Testis (tissue), 3 donors: ENCODE data around the gene SRPRA. TPM values are rescaled to one million over a fixed set of nuclear protein-coding genes. Genes with fewer than 3 reads are reported as not detected.

Source experiments
- DNase-seq: peaks from one replicate; pipeline ENCODE4 v3.0.0-alpha.2; 2019
- H3K27ac ChIP-seq, 2 donors: fragments of 200-600 bp; sonication (generic); one replicate each; pipeline ENCODE4 v1.5.1; 2019
- H3K27me3 ChIP-seq: fragments of 200-600 bp; sonication (generic); one replicate; pipeline ENCODE4 v1.5.1; 2019
- H3K36me3 ChIP-seq: fragments of 200-600 bp; sonication (generic); one replicate; pipeline ENCODE4 v1.5.1; 2017; ENCODE audit warnings: low read depth; ENCODE audit errors: missing control alignments
- H3K4me1 ChIP-seq: fragments of 200-600 bp; sonication (generic); one replicate; pipeline ENCODE4 v1.5.1; 2019
- H3K4me3 ChIP-seq, 2 donors: fragments of 200-600 bp; sonication (generic); one replicate each; pipeline ENCODE4 v1.5.1; 2017 to 2019
- H3K9me3 ChIP-seq: fragments of 200-600 bp; sonication (generic); one replicate; pipeline ENCODE4 v1.5.1; 2017
- POLR2A ChIP-seq: fragments of 450-650 bp; IDR thresholded peaks from one replicate; pipeline ENCODE4 v1.6.1; 2017; ENCODE audit warnings: antibody characterized with exemption, mild to moderate bottlenecking, moderate library complexity
- WGBS, 2 donors: methylation state at CpG; one replicate each; pipeline ENCODE4 v1.1.5; 2018; 5-methylcytosine and 5-hydroxymethylcytosine counted together
- intact Hi-C: fragments of 100-400 bp; cut with DNase I; formaldehyde crosslinking; loops from one replicate; pipeline ENCODE4 v1.15.1; 2023; ENCODE audit warnings: low total_unique reads
- polyA plus RNA-seq: library from polyadenylated mRNA; stranded (reverse); fragments of 350-450 nt; fragmentation: Illumina TruSeq; extraction: RNeasy Lipid Tissue Mini Kit (QIAGEN cat#74804); gene quantifications from one replicate; pipeline ENCODE4 v1.2.3, GENCODE V29; 2014; ENCODE audit warnings: low read depth, low replicate concordance; ENCODE audit not compliant: insufficient read depth
- total RNA-seq, 2 donors: library from RNA; depleted of rRNA; stranded (reverse); fragments of >200 nt; gene quantifications; one replicate each; pipeline ENCODE4 v1.2.3, GENCODE V29; 2016
- TF ChIP-seq, protein P1 (sequence below), 3 experiments: fragments of 450-650 bp in 2 of 3; fragments of 200-600 bp in 1 of 3; sonication (generic) in 1 of 3; IDR thresholded peaks; one replicate each; pipeline ENCODE4 v1.5.1; 2016 to 2019; ENCODE audit warnings: antibody characterized with exemption in 3 of 3, mild to moderate bottlenecking in 2 of 3, moderate library complexity in 1 of 3

The SRPRA gene
- total and polyA plus RNA-seq, 3 donors from 2014 or later = 88.4 to 122 (median 105) TPM

DNA sequence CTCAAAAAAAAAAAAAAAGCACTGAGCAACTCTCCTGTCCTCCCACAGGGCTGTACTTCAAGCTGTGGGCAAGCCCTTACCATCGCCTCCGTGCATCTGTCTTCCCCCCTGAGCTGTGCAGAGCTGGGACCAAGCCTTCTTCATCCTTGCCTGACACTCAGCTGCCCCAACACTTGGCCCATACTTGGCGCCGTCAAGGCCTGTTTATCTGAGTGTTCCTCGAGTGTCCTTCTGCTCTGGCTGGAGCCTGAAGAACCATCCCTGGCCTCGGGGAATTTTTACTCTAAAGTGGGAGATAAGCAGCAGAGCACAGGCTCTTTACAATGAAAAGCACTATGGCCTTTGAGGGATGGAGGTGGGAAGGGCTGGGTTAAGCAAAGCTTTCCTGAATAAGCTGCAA lies 12.6 kb upstream of the SRPRA start:
- intact Hi-C loops = no loop called here
- Histone ChIP-seq H3K27me3 (no peaks in the 10 kb centered on the region), H3K27ac (no peak overlapping the region), H3K36me3 (no peaks in the 10 kb centered on the region), H3K9me3 (no peaks in the 10 kb centered on the region), H3K4me1 (peaks cover 7% of the 10 kb centered on the region), H3K4me3 (no peak overlapping the region)
- TF ChIP-seq, protein P1, sequence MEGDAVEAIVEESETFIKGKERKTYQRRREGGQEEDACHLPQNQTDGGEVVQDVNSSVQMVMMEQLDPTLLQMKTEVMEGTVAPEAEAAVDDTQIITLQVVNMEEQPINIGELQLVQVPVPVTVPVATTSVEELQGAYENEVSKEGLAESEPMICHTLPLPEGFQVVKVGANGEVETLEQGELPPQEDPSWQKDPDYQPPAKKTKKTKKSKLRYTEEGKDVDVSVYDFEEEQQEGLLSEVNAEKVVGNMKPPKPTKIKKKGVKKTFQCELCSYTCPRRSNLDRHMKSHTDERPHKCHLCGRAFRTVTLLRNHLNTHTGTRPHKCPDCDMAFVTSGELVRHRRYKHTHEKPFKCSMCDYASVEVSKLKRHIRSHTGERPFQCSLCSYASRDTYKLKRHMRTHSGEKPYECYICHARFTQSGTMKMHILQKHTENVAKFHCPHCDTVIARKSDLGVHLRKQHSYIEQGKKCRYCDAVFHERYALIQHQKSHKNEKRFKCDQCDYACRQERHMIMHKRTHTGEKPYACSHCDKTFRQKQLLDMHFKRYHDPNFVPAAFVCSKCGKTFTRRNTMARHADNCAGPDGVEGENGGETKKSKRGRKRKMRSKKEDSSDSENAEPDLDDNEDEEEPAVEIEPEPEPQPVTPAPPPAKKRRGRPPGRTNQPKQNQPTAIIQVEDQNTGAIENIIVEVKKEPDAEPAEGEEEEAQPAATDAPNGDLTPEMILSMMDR (IDR thresholded peaks at IDR 0.05) = no peak
- no peak for TF ChIP-seq POLR2A
- 40 to 60% methylated on average over 6 of the region's 6 CpGs for WGBS, 2 donors
- no peak for DNase-seq

DNA sequence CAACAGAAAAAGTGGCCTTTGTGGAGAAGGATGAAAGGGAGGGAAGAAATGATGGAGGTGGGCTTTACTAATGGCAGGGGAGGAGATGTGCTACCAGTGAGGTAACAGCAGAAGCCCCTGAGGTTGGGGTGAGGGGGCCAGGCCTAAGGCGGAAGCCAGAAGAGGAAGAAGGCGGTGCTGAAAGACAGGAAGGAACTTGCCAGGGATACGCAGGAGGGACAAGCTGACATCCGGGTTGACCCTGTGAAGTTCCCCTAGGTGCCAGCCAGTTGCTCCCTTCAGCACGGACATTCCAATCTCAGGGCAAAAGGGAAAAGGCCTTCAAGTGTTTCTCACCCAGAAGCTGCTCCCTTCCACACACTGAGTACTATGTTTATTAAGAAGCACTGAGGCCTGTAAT lies 11.9 kb upstream of the SRPRA start:
- Histone ChIP-seq H3K4me3 (no peak overlapping the region), H3K36me3 (no peaks in the 10 kb centered on the region), H3K4me1 (peaks cover 7% of the 10 kb centered on the region), H3K9me3 (no peaks in the 10 kb centered on the region), H3K27me3 (no peaks in the 10 kb centered on the region), H3K27ac (no peak overlapping the region)
- no peak for DNase-seq
- intact Hi-C loops = no loop called here
- TF ChIP-seq, protein P1 (IDR thresholded peaks at IDR 0.05) = no peak
- no peak for TF ChIP-seq POLR2A
- WGBS, 2 donors = 76 to 88% methylated on average over 5 of the region's 5 CpGs

DNA sequence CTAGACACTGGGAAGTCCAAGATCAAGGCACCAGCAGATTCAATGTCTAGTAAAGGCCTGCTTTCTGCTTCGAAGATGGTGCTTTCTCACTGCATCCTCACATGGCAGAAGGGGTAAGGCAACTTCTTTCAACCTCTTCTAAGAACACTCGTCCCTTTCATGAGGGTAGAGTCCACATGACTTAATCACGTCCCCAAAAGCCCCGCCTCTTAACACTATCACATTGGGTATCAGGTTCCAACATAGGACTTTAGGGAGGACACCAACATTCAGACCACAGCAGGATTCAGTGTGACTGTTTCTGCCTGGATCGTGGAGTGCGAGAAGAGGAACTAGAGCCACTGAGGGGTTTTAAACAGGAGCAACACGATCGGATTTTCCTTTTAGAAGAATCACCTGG lies 10.5 kb upstream of the SRPRA start:
- H3K4me1 ChIP-seq = peaks cover 7% of the 10 kb centered on the region
- intact Hi-C loops = no loop called here
- no peaks in the 10 kb centered on the region for H3K36me3 ChIP-seq
- H3K4me3 ChIP-seq = no peak overlapping the region
- no peaks in the 10 kb centered on the region for H3K27me3 ChIP-seq
- H3K27ac ChIP-seq = no peak overlapping the region
- DNase-seq = no peak
- WGBS, 2 donors = 77 to 80% methylated on average over 8 of the region's 8 CpGs
- TF ChIP-seq, protein P1 (IDR thresholded peaks at IDR 0.05) = no peak
- TF ChIP-seq POLR2A = no peak
- no peaks in the 10 kb centered on the region for H3K9me3 ChIP-seq

DNA sequence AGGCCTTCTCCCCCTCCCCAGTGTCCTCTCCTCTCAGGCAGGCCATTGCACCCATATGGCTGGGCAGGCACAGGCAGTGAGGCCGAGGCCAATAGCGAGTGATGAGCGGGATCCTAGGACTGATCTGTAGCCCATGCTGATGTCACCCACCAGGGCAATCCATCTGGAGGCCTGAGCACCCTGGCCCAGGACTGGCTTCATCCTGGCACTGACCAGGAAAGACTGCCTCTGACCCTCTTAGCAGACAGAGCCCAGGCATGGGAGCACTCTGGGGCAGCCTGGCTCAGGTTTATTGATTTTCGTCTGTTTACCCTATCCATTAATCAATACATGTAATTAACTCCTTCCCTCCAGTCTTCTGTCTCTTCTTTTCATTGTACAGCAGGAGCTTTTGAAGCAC lies 9.1 kb upstream of the SRPRA start:
- TF ChIP-seq, protein P1 (IDR thresholded peaks at IDR 0.05) = no peak
- no peak for TF ChIP-seq POLR2A
- H3K36me3 ChIP-seq = no peaks in the 10 kb centered on the region

DNA sequence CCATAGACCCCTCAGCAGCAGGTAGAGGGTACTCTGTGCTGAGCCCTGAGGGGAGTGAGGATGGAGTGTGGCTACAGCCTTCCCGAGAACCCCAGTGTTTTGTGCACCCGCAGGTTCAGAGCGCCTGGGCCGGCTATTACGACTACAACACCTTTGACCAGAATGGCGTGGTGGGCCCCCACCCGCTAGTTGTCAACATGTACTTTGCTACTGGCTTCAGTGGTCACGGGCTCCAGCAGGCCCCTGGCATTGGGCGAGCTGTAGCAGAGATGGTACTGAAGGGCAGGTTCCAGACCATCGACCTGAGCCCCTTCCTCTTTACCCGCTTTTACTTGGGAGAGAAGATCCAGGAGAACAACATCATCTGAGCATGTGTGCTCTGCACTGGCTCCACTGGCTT lies 8.6 kb upstream of the SRPRA start:
- Histone ChIP-seq H3K4me3 (no peak overlapping the region), H3K9me3 (no peaks in the 10 kb centered on the region), H3K27me3 (no peaks in the 10 kb centered on the region), H3K36me3 (no peaks in the 10 kb centered on the region), H3K27ac (no peak overlapping the region), H3K4me1 (peaks cover 7% of the 10 kb centered on the region)
- TF ChIP-seq, protein P1 (IDR thresholded peaks at IDR 0.05) = no peak
- TF ChIP-seq POLR2A = no peak
- intact Hi-C loops = no loop called here
- 94 to 96% methylated on average over 6 to 11 of the region's 11 CpGs for WGBS, 2 donors
- no peak for DNase-seq

More for the DNA sequence above, 9.1 kb upstream of the SRPRA start:
- no peak overlapping the region for H3K27ac ChIP-seq
- DNase-seq = no peak
- intact Hi-C loops = no loop called here
- H3K27me3 ChIP-seq = no peaks in the 10 kb centered on the region
- peaks cover 7% of the 10 kb centered on the region for H3K4me1 ChIP-seq
- WGBS, 2 donors = 78 to 89% methylated on average over 4 of the region's 4 CpGs
- H3K4me3 ChIP-seq = no peak overlapping the region
- H3K9me3 ChIP-seq = no peaks in the 10 kb centered on the region
